GM12878 (cell line): ENCODE results near the gene GDA. TPM values are rescaled to one million over a fixed set of nuclear protein-coding genes. Genes with fewer than 3 reads are reported as not detected.

Experiments
- ATAC-seq: fragments of 200-7000 bp; cut with Tn5 transposase; 3 replicates; pipeline ENCODE4 v1.9.1; 2020; ENCODE audit warnings: mild to moderate bottlenecking, moderate library complexity
- BruUV-seq: library from RNA; stranded (reverse); fragments of 400-500 nt; replicated peaks from 2 replicates; lab custom pipeline; 2021; lab: Mats Ljungman, UMichigan
- CTCF ChIA-PET: fragments of 300-600 bp; sonication (Branson Sonifier 250); formaldehyde crosslinking; extraction: SDS; loops from one replicate; lab custom pipeline; 2021; ENCODE audit warnings: inconsistent platforms; lab: Yijun Ruan, JAX
- POLR2A ChIA-PET: fragments of 350-600 bp; formaldehyde crosslinking; extraction: SDS; loops from one replicate; lab custom pipeline; 2021; ENCODE audit warnings: inconsistent platforms; lab: Charles Lee
- RAD21 ChIA-PET: fragments of 300-600 bp; sonication (Branson Sonifier 250); formaldehyde crosslinking; loops from one replicate; lab custom pipeline; 2023; ENCODE audit warnings: antibody characterized with exemption; ENCODE audit not compliant: unreplicated experiment; lab: Charles Lee
- SMC1A ChIA-PET: fragments of 300-600 bp; sonication (Branson Sonifier 250); formaldehyde crosslinking; loops from one replicate; lab custom pipeline; 2023; ENCODE audit not compliant: unreplicated experiment, uncharacterized antibody; lab: Charles Lee
- DNase-seq: peaks from one replicate; pipeline ENCODE4 v3.0.0-alpha.2; 2011; ENCODE audit warnings: low read depth, low spot score
- FAIRE-seq: peaks from 3 replicates; lab custom pipeline; 2011; peaks lifted over from hg19 to GRCh38; lab: Jason Lieb, UNC
- H2AFZ ChIP-seq: 2 replicates; pipeline ENCODE4 v1.6.0; 2011; ENCODE audit warnings: low read depth, low read length, control low read depth; ENCODE audit not compliant: control insufficient read depth
- H3K27ac ChIP-seq: 2 replicates; pipeline ENCODE4 v1.5.1; 2011; ENCODE audit warnings: control low read depth; ENCODE audit not compliant: control insufficient read depth, insufficient read depth
- H3K27me3 ChIP-seq, 2 experiments: replicated peaks in 1 of 2; 2 replicates each; pipeline versions ENCODE4 v1.6.0 to v1.6.1; 2011; ENCODE audit warnings: low read length in 1 of 2; ENCODE audit not compliant: control insufficient read depth in 2 of 2, insufficient read depth in 2 of 2
- H3K36me3 ChIP-seq, 2 experiments: 2 replicates each; pipeline ENCODE4 v1.5.1; 2011; ENCODE audit warnings: low read length in 1 of 2; ENCODE audit not compliant: control insufficient read depth in 2 of 2, insufficient read depth in 2 of 2
- H3K4me1 ChIP-seq: 2 replicates; pipeline ENCODE4 v1.6.1; 2011; ENCODE audit warnings: mild to moderate bottlenecking, low read length, moderate library complexity, mixed read lengths; ENCODE audit not compliant: control insufficient read depth, insufficient read depth
- H3K4me2 ChIP-seq: 2 replicates; pipeline ENCODE4 v1.6.0; 2011; ENCODE audit warnings: control low read depth; ENCODE audit not compliant: control insufficient read depth, insufficient read depth
- H3K4me3 ChIP-seq: fragments of 200-600 bp; sonication (generic); 2 replicates; pipeline ENCODE4 v1.5.1; 2016
- H3K79me2 ChIP-seq: 2 replicates; pipeline ENCODE4 v1.6.0; 2011; ENCODE audit warnings: low read length; ENCODE audit not compliant: control insufficient read depth, insufficient read depth
- H3K9ac ChIP-seq: 2 replicates; pipeline ENCODE4 v1.8.0; 2011; ENCODE audit warnings: low read length, control low read depth, mixed read lengths; ENCODE audit not compliant: control insufficient read depth, insufficient read depth
- H3K9me3 ChIP-seq: replicated peaks from 3 replicates; pipeline ENCODE4 v1.5.1; 2011; ENCODE audit warnings: mild to moderate bottlenecking, low read length; ENCODE audit not compliant: control insufficient read depth, insufficient read depth
- H4K20me1 ChIP-seq: 2 replicates; pipeline ENCODE4 v1.6.0; 2011; ENCODE audit not compliant: control insufficient read depth, insufficient read depth
- BHLHE40 ChIP-seq, 2 experiments: fragments of 450-650 bp in 1 of 2; IDR thresholded peaks; 2 replicates each; pipeline ENCODE4 v1.6.1; 2011 to 2017; ENCODE audit warnings: low read depth in 2 of 2, borderline replicate concordance in 1 of 2, improper control_type of control experiment in 1 of 2, low read length in 1 of 2, mild to moderate bottlenecking in 1 of 2
- BRCA1 ChIP-seq: IDR thresholded peaks from 2 replicates; pipeline ENCODE4 v1.6.1; 2011; ENCODE audit warnings: low read depth, low read length, improper control_type of control experiment
- DPF2 ChIP-seq: fragments of 450-650 bp; IDR thresholded peaks from 2 replicates; pipeline ENCODE4 v1.6.1; 2017; ENCODE audit warnings: mild to moderate bottlenecking
- E2F4 ChIP-seq: IDR thresholded peaks from 2 replicates; pipeline ENCODE4 v1.6.1; 2012; ENCODE audit warnings: low read depth, low read length, improper control_type of control experiment
- GATAD2B ChIP-seq: fragments of 450-650 bp; conservative IDR thresholded peaks from 2 replicates; pipeline ENCODE4 v1.6.1; 2017; ENCODE audit warnings: low read depth, mild to moderate bottlenecking, moderate library complexity
- HDAC2 ChIP-seq: fragments of 200-600 bp; sonication (generic); IDR thresholded peaks from 2 replicates; pipeline ENCODE4 v1.6.1; 2017
- KAT2A ChIP-seq: conservative IDR thresholded peaks from 2 replicates; pipeline ENCODE4 v1.6.1; 2011; ENCODE audit warnings: low read depth, low read length; ENCODE audit not compliant: control insufficient read depth
- MLLT1 ChIP-seq: fragments of 450-650 bp; IDR thresholded peaks from 2 replicates; pipeline ENCODE4 v1.6.1; 2016; ENCODE audit warnings: mild to moderate bottlenecking
- NFIC ChIP-seq: IDR thresholded peaks from 2 replicates; pipeline ENCODE4 v1.6.1; 2012; ENCODE audit warnings: low read depth, mild to moderate bottlenecking, inconsistent platforms, low read length, moderate library complexity
- NR2C2 ChIP-seq: IDR thresholded peaks from 2 replicates; pipeline ENCODE4 v1.6.1; 2011; ENCODE audit warnings: borderline replicate concordance, low read depth; ENCODE audit not compliant: control insufficient read depth, insufficient read length
- NR2F1 ChIP-seq: fragments of 450-650 bp; conservative IDR thresholded peaks from 2 replicates; pipeline ENCODE4 v1.6.1; 2017; ENCODE audit warnings: mild to moderate bottlenecking
- SPI1 ChIP-seq: IDR thresholded peaks from 2 replicates; pipeline ENCODE4 v1.6.1; 2011; ENCODE audit warnings: low read depth, mild to moderate bottlenecking, low read length, moderate library complexity, borderline replicate concordance; ENCODE audit not compliant: insufficient read depth
- SUPT20H ChIP-seq: IDR thresholded peaks from 2 replicates; pipeline ENCODE4 v1.6.1; 2011; ENCODE audit warnings: low read depth, mild to moderate bottlenecking, low read length, moderate library complexity, borderline replicate concordance; ENCODE audit not compliant: control insufficient read depth
- TAF1 ChIP-seq: IDR thresholded peaks from 2 replicates; pipeline ENCODE4 v1.6.1; 2011; ENCODE audit warnings: mild to moderate bottlenecking, low read depth, low read length, borderline replicate concordance
- WRNIP1 ChIP-seq: IDR thresholded peaks from 2 replicates; pipeline ENCODE4 v1.6.1; 2011; ENCODE audit warnings: low read depth, low read length, improper control_type of control experiment, borderline replicate concordance
- YY1 ChIP-seq: IDR thresholded peaks from 2 replicates; pipeline ENCODE4 v1.6.1; 2011; ENCODE audit warnings: low read depth, mild to moderate bottlenecking, low read length
- ZNF687 ChIP-seq: fragments of 450-650 bp; IDR thresholded peaks from 2 replicates; pipeline ENCODE4 v1.6.1; 2017; ENCODE audit warnings: mild to moderate bottlenecking, moderate library complexity
- WGBS: methylation state at CpG from one replicate; pipeline ENCODE4 v1.1.6; 2016; ENCODE audit warnings: low lambda C conversion rate; ENCODE audit not compliant: insufficient replicate concordance, insufficient coverage; ENCODE audit errors: missing lambda C conversion rate; 5-methylcytosine and 5-hydroxymethylcytosine counted together
- in situ Hi-C: fragments of 300-500 bp; cut with MboI; formaldehyde crosslinking; loops from 9 replicates; pipeline ENCODE4 v1.14.3; 2018; ENCODE audit warnings: mixed read lengths
- intact Hi-C: fragments of 100-400 bp; cut with micrococcal nuclease; formaldehyde crosslinking; loops from one replicate; pipeline ENCODE4 v1.14.2; 2022; ENCODE audit not compliant: unreplicated experiment
- polyA plus RNA-seq, 11 experiments: library from polyadenylated mRNA; depleted of rRNA in 4 of 11; unstranded in 6 of 11; stranded (reverse) in 5 of 11; fragments of >200 nt; fragmentation: Nextera tagmentation in 4 of 11; fragmentation: Illumina TruSeq in 1 of 11; extraction: Ambion mirVana in 4 of 11; extraction: Trizol in 1 of 11; gene quantifications; 1 replicate in 1 of 11; 2 replicates in 10 of 11; pipeline versions ENCODE4 v1.2.1 to v1.2.3, GENCODE V29; 2011 to 2016; ENCODE audit warnings: inconsistent platforms in 2 of 11, missing spikeins in 2 of 11, low read depth in 1 of 11
- total RNA-seq, 4 experiments: library from RNA; depleted of rRNA in 3 of 4; stranded (reverse); fragments of >200 nt in 3 of 4; fragmentation: Illumina TruSeq in 1 of 4; extraction: Trizol in 1 of 4; gene quantifications; 2 replicates each; pipeline versions ENCODE4 v1.2.1 to v1.2.3, GENCODE V29; 2013 to 2021

GDA gene
- total and polyA plus RNA-seq, 10 of the 15 experiments (the other 5 are each of a cell fraction or from before 2014, with no cell fraction given), result 0.19 to 17.9 (median 0.48) TPM; not detected in 2

- TF ChIP-seq KAT2A (no peak), HDAC2 (no peak), TAF1 (no peak), BRCA1 (no peak), WRNIP1 (no peak), NFIC (no peak), E2F4 (no peak), SPI1 (no peak)
Observed at GRCh38 chr9:72188232-72188631, 39.0 kb downstream of the GDA start (continued).

GRCh38 chr9:72193478-72193881 lies 44.2 kb downstream of the GDA start:
- POLR2A ChIA-PET, result interaction anchor here (0.8 to 1.8 kb wide), 3 partner anchors 11 to 39 kb away, joined by 3 to 7 read pairs (median 3); no protein-coding TSS in a partner anchor
- Histone ChIP-seq H2AFZ (no peak overlapping the region), H3K27me3 (no peaks in the 10 kb centered on the region), H3K36me3 (no peaks in the 10 kb centered on the region), H3K27ac (no peak overlapping the region), H3K4me3 (no peak overlapping the region), H4K20me1 (no peaks in the 10 kb centered on the region), H3K4me1 (no peaks in the 10 kb centered on the region; the same call in 1 of the 2 replicates), H3K9ac (no peak overlapping the region), H3K79me2 (no peaks in the 10 kb centered on the region), H3K4me2 (0 out of 2 replicates have a peak overlapping the region, but pooled peaks have one; percentile 17), H3K9me3 (no peaks in the 10 kb centered on the region)
- intact Hi-C loops, result loop anchor here (1.0 to 5.0 kb wide), 2 partner anchors 154 to 281 kb away; partner anchors contain the start of genes ABHD17B and C9orf85
- CTCF ChIA-PET, result interaction anchor here (1.0 to 4.6 kb wide), 8 partner anchors 10 to 155 kb away, joined by 3 to 42 read pairs (median 5); no protein-coding TSS in a partner anchor
- SMC1A ChIA-PET, result interaction anchor here (0.7 to 5.2 kb wide), 11 partner anchors 10 to 154 kb away, joined by 3 to 42 read pairs (median 5); no protein-coding TSS in a partner anchor
- DNase-seq (no peak), ATAC-seq (peak; percentile 98), FAIRE-seq (peak; percentile 79)
- RAD21 ChIA-PET, result interaction anchor here (0.7 to 3.0 kb wide), 9 partner anchors 9 to 154 kb away, joined by 3 to 21 read pairs (median 6); no protein-coding TSS in a partner anchor
- BruUV-seq, result no TSS peak
- in situ Hi-C loops, result no loop called here
- 23% methylated on average over 5 of the region's 5 CpGs for WGBS
- TF ChIP-seq SPI1 (no peak), DPF2 (peak; percentile 67), BHLHE40 (IDR thresholded peaks at IDR 0.05; ENCODE audit: borderline replicate concordance in 1 of 2, low read depth in 2 of 2, low read length in 1 of 2) (0 out of 4 replicates have a peak, but pooled peaks of 1 of the 2 experiments have one; percentile 53), NR2F1 (peak; percentile 42; the same call in 1 of the 2 replicates), NR2C2 (no peak), MLLT1 (peak; percentile 51; the same call in 1 of the 2 replicates), SUPT20H (no peak), YY1 (no peak), ZNF687 (no peak), GATAD2B (no peak)
